ENCODE measurements around the gene OR2T27.

OR2T27 gene

GRCh38 chr1:248688527-248689298 lies 33.4 kb upstream of the OR2T27 start:
- no peaks in the 10 kb centered on the region for H3K27me3 ChIP-seq (ENCODE audit: insufficient read depth, poor library complexity, severe bottlenecking)
- no peak overlapping the region for H3K27ac ChIP-seq (replicated peaks)
- TF ChIP-seq SPI1 (IDR thresholded peaks at IDR 0.05; ENCODE audit: borderline replicate concordance, low read depth) (no peak), CTCF (IDR thresholded peaks at IDR 0.05; ENCODE audit: insufficient read depth, low read length) (no peak), REST (IDR thresholded peaks at IDR 0.05; ENCODE audit: insufficient replicate concordance, low read depth) (no peak), GABPA (IDR thresholded peaks at IDR 0.05; ENCODE audit: low read depth) (no peak), POLR2AphosphoS5 (IDR thresholded peaks at IDR 0.05; ENCODE audit: low read depth) (no peak)
- no peak for DNase-seq (ENCODE audit: low read depth in 1 of 2, low spot score in 1 of 2)
- H3K4me3 ChIP-seq (replicated peaks; ENCODE audit: insufficient read depth, low read length): no peak overlapping the region

GRCh38 chr1:248686815-248687214 lies 31.5 kb upstream of the OR2T27 start:
- Histone ChIP-seq H3K4me3 (replicated peaks; ENCODE audit: insufficient read depth, low read length) (no peak overlapping the region), H3K27me3 (ENCODE audit: insufficient read depth, poor library complexity, severe bottlenecking) (no peaks in the 10 kb centered on the region), H3K27ac (replicated peaks) (no peak overlapping the region)
- TF ChIP-seq POLR2AphosphoS5 (IDR thresholded peaks at IDR 0.05; ENCODE audit: low read depth) (no peak), SPI1 (IDR thresholded peaks at IDR 0.05; ENCODE audit: borderline replicate concordance, low read depth) (no peak), CTCF (IDR thresholded peaks at IDR 0.05; ENCODE audit: insufficient read depth, low read length) (no peak), REST (IDR thresholded peaks at IDR 0.05; ENCODE audit: insufficient replicate concordance, low read depth) (no peak), GABPA (IDR thresholded peaks at IDR 0.05; ENCODE audit: low read depth) (no peak)
- DNase-seq (ENCODE audit: low read depth in 1 of 2, low spot score in 1 of 2): no peak

GRCh38 chr1:248681651-248682050 lies 26.3 kb upstream of the OR2T27 start:
- TF ChIP-seq SPI1 (IDR thresholded peaks at IDR 0.05; ENCODE audit: borderline replicate concordance, low read depth) (no peak), REST (IDR thresholded peaks at IDR 0.05; ENCODE audit: insufficient replicate concordance, low read depth) (no peak), GABPA (IDR thresholded peaks at IDR 0.05; ENCODE audit: low read depth) (no peak), POLR2AphosphoS5 (IDR thresholded peaks at IDR 0.05; ENCODE audit: low read depth) (no peak), CTCF (IDR thresholded peaks at IDR 0.05; ENCODE audit: insufficient read depth, low read length) (no peak)
- Histone ChIP-seq H3K4me3 (replicated peaks; ENCODE audit: insufficient read depth, low read length) (no peak overlapping the region), H3K27me3 (ENCODE audit: insufficient read depth, poor library complexity, severe bottlenecking) (no peaks in the 10 kb centered on the region), H3K27ac (replicated peaks) (no peak overlapping the region)
- DNase-seq (ENCODE audit: low read depth in 1 of 2, low spot score in 1 of 2): no peak
